HG03439 (cell line): Measurements from ENCODE around the gene PDE11A.
"Not testable (repeated sequence)": the region's sequence is repeated elsewhere in the genome, so short reads cannot be mapped to it uniquely, and the experiment has no call there.

Source experiments
- ATAC-seq: cut with Tn5 transposase; IDR thresholded peaks from one replicate; pipeline ENCODE4 v1.9.1; 2021; ENCODE audit warnings: mild to moderate bottlenecking, moderate library complexity; ENCODE audit not compliant: unreplicated experiment

The PDE11A gene

DNA sequence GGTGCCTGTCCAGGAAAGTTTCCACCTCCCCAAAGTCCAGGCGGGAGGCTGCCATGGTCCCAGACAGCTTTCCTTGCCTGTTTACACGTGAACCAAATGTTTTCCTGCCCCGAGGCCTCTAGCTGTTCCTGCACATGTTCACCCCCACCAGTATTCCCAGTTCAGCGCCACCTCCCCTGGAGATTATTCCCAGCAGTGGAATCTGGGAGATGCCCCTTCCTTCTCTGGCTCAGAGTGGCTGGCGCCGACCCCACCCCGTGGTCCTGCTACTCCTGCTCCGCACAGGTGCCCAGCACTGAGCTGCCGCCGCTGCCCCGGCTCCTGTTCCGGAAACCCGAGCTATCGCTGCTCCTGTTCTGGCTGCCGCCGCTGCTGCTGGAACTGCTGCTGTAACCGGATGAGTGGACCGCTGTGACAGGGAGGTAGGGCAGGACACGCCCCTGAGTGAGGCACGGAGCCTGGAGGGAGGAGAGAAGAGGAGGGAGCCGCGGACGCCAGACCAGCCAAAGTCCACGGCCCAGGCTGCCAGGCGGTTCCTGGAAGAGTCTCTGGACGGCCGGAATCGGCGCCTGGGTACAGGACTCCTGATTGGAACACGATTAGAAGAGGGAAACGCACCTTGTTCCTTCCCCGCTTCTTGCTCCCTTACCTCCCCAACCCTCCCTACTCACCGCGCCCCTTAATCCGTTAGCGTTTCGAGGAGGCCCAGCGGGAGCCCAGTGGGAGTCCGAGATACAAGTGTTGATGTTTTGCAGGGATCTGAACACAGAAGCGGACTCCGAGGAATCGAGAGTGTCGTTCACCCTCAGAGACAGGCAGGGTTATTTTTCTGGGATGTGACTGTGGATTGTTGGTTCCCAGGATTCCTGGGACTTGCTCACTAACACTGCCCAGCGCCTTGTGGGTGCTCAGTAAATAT, at the start of gene PDE11A:
Gene PDE11A (minus strand): TSS at position 395 of the 919 bp plus-strand sequence. CDS start 340 bp downstream, at position 55.
- no peak for ATAC-seq

DNA sequence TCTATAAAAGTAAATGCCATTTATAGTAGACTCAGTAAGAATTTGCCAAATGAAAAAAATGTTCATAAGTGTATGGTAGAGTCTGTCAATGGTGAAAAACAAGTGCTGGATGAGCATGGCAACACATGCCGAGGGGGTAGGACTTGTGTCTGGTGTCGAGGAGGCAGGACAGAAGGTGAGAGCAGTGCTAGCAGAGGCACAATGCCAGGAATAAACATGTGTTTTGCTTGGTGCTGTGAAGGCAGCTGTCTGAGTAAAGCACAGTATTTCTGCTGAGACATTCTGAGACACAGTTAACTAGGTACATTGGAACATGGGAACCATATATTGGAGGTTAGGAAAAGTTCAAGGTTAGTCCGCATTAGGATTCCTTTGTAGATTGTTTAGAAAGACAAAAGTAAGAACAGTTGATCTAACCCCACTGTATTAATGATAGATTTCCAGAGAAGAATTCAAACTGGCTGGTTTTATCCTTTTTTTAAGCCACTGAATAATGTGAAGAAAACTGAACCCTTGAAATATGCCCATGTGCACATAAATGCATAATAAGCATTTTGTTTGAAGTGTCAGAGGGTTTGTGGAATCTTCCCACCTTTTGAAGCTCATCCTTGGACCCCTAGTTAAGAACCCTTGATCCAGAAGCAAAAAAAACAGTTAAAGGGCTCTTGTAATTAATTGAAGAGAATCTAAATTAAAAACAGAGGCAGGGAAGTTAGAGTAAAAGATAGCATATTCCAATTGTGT, 46.8 kb upstream of the PDE11A start:
- no peak for ATAC-seq

DNA sequence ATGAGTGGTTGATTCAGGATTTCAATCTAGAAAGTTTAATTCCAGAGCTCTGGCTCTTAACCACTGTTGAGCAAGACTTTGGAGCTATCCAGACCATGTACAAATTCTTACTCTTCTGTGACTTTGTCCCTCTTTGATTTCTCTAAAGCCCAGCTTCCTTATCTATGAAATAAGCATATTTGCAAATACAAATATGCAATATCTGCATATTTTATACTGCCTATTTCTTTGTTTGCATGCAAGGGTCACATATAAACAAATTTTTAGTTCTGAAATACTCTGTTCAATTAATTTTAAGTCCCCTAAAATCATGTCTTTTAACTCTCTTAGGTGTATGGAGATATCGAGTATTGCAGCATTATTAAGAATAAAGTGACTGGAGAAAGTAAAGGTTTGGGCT, 45.1 kb upstream of the PDE11A start:
- ATAC-seq, result no peak

- ATAC-seq, result no peak
Observed at GRCh38 chr2:178115271-178115670, 42.7 kb upstream of the PDE11A start.

- peak; percentile 49 for ATAC-seq
Observed at GRCh38 chr2:178114462-178114861, 41.9 kb upstream of the PDE11A start.

- peak; percentile 88 for ATAC-seq
Observed at GRCh38 chr2:178112202-178113152, 39.9 kb upstream of the PDE11A start, which contains the start of gene RBM45. RBM45 (plus strand) TSS chr2:178112437; CDS start chr2:178112547, 110 bp downstream.

DNA sequence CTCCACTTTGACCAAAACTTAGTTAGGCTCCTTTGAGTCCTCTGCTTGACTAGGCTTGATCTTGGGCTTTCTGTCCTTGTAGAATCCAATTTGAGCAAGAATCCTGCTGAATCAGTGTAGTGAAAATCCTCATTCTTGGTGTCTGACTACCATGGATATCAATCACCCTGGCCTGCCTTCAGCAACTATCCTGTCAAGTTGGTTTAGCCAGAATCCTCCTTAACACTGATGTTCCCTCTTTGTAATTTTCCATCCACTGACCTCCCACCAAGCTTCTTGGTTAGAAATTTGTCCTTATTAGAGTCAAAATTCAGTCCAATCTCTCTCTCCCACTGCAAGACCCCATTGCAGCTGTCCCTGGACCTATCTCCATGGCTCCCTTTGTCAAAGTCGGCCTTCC, 39.2 kb upstream of the PDE11A start:
- ATAC-seq, result peak; percentile 1

- no peak for ATAC-seq
Observed at GRCh38 chr2:178110681-178111080, 38.1 kb upstream of the PDE11A start.

GRCh38 chr2:178109813-178110212, 37.2 kb upstream of the PDE11A start:
- no peak for ATAC-seq

GRCh38 chr2:178108176-178108575, 35.6 kb upstream of the PDE11A start:
- no peak for ATAC-seq

DNA sequence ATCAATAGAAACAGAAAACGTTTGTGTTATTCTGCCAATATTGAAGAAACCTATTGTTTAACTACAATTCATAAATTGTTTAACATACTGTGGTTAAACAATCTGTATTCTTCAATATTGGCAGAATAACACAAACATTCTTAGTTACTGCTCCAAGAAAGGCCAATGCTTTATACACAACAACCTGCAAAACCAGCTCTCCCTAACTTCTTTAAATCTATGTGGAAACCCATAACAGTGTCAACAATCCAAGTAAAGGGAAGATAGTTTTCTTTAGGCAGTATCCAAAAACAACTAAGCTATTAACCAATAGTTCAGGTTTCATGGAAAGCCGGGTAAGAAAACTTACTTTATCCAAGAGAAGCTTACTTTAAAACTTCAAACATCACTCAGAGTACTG, 33.5 kb upstream of the PDE11A start:
- no peak for ATAC-seq

DNA sequence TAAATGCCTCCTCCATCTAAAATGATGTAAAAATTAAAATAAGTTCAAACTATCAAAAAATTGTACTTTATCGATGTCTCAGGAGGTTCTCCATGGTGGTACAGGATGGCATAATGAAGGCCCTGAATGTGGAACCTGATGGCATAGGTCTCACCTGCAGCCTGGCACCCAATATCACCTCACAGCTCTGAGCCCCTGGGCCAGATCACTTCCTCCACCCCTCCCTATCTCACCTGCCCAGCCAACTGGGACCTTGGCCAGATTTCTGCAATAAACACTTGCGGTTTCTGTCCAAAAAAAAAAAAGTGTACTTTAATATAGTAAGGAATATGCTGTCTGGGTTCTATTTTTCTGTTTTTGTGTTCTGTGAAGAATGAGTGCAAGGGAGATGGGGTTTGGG, 33.0 kb upstream of the PDE11A start:
- ATAC-seq, result no peak

GRCh38 chr2:178101321-178102079, 28.9 kb upstream of the PDE11A start:
- ATAC-seq, result no peak

- ATAC-seq, result no peak
Observed at GRCh38 chr2:178093471-178093870, 20.9 kb upstream of the PDE11A start.

DNA sequence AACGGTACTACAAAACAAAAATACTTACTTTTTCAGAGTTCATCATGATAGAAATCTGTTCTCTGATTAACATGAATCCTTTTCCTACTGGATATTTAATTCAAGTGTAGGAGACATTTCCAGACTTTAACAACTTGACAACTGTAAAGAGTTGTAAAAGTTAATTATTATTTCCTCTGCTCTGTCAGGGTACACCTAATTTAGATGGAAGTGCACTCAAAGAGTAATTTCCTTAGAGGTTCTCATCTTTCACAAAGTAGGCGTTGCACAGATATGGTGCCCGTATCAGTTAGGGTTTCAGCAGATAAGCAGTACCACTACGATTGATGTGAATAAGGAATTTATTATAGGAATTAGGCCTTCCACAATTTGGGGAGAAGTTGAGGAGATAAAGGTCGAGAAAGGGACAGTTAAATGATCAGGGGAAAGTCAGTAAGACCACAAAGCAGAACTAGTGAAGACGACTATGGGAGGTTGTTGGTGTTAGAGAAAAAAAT, 16.2 kb upstream of the PDE11A start:
- ATAC-seq, result no peak

DNA sequence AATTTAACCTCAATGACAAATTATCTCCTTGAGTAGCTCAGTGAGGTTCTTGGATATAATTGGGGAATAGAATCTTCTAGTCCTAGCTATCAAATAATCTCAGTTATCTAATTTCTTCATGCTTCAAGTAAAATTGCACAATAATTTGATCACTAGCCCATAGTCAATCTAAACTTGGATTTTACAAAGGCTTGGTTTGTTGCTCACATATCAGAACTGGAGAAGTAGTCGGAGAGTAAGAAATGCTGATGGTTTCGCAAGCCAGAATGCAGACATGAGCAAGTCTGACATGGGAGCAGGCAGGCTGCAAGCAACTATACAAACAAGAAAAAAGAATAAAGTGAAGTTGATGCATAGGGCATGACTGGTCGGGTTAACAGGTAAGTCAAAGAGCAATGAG, 11.7 kb upstream of the PDE11A start:
- ATAC-seq, result no peak

DNA sequence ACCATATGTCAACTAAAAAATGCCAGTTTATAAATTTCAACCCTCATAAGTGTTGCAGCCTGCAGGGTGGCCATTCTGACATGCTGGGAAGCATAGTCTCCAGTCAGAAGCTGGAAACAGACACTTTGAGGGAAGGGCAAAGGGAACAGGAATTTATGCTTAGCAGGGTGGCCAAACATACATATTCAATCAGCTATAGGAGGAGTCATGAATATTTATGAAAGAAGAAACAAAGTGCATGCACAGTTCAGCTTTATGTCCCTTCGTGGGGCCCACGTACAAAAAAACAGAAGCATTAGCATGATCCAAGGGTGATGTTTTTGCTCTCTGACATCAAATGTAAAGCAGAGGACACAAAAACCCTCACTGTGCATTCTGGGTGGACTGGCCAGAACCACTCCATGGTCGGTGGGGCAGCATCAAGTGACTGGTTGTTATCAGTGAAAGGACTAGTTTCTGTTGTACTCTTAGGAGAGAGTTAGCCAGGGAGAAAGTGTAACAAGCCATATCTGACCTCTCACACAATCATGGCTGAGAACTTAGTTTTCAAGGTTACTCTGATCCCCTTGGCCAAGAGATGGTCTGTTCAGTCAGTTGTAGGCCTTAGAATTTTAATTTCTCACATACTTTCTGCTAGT, 9.9 kb upstream of the PDE11A start:
- no peak for ATAC-seq

DNA sequence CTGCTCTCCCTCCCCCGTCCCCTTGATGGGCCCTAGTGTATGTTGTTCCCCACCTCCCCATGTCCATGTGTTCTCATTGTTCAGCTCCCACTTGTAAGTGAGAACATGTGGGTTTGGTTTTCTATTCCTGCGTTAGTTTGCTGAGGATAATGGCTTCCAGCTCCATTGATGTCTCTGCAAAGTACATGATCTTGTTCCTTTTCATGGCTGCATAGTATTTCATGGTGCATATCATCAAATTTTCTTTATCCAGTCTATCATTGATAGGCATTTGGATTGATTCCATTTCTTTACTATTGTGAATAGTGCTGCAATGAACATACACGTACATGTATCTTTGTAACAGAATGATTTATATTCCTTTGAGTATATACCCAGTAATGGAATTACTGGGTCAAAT, 6.7 kb upstream of the PDE11A start:
- ATAC-seq, result not testable (repeated sequence)

DNA sequence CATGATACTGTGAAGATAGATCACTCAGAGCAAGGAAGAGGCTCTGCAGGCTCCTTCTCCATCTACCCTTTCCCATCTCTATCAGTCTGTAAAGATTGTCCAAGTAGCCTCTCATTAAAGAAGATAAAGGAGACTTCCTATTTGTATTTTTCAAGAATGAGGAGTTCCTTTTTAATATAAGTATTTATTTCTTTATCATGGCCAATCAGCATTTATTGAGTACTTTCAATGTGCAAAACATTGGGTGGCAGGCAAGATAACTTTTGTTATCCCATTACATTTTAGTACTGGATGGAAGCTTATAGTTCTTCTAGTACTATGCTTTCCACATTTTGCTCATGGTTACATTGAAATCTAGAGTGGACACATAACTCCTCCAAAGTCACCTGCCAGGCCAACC, 3.6 kb upstream of the PDE11A start:
- no peak for ATAC-seq

DNA sequence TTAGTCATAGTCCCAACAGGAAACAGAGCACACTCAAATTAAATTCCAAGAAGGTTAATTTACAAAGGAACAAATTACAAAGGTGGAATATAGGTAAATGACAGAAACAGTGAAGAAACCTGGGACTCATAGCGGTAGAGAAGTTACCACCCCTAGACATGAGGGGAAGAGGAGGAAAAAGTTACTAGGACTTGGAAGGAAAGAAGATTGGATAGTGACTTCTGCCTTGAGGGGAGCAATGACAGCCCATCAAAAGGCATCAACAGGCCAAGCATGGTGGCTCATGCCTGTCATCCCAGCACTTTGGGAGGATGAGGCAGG, 2.4 kb upstream of the PDE11A start:
- ATAC-seq, result no peak
